Measurements from ENCODE around the gene SCNN1A. TPM values are rescaled to one million over a fixed set of nuclear protein-coding genes. Genes with fewer than 3 reads are reported as not detected.

Gene SCNN1A
- total and polyA plus RNA-seq, 2 donors (not counting 1 experiment from before 2014, with no cell fraction given) = 0.20 TPM; not detected in 1

- H3K4me1 ChIP-seq (ENCODE audit: control insufficient read depth in 2 of 2, insufficient read depth in 2 of 2, low read length in 2 of 2) = peaks cover 10 to 12% of the 10 kb centered on the region in 2 donors
- Mint-ChIP-seq H3K9me3 (ENCODE audit: insufficient read depth) (no peaks in the 10 kb centered on the region), H3K27me3 (peaks cover 48% of the 10 kb centered on the region), H3K4me1 (peaks cover 12% of the 10 kb centered on the region), H3K4me3 (no peak overlapping the region), H3K27ac (no peak overlapping the region)
- no peak overlapping the region for H2AFZ ChIP-seq (ENCODE audit: insufficient read depth, low read depth, low read length, poor library complexity, severe bottlenecking)
- no peaks in the 10 kb centered on the region for H4K20me1 ChIP-seq (ENCODE audit: control insufficient read depth, insufficient read depth, low read length, poor library complexity, severe bottlenecking)
- no peak overlapping the region for H3K4me2 ChIP-seq (replicated peaks; ENCODE audit: low read depth, low read length, poor library complexity, severe bottlenecking)
- ChIA-PET POLR2A (no interaction called here), CTCF (interaction anchor here (0.7 kb wide), 1 partner anchor 100 kb away, joined by 3 read pairs; no protein-coding TSS in a partner anchor)
- H3K4me3 ChIP-seq (ENCODE audit: control extremely low read depth in 1 of 5, extremely low read depth in 1 of 5, insufficient read depth in 1 of 5, low read depth in 2 of 5, low read length in 4 of 5) = no peak overlapping the region
- peaks cover 0 to 38% (median 14%) of the 10 kb centered on the region in 4 experiments for H3K27me3 ChIP-seq (replicated peaks in 1 of 4; ENCODE audit: control extremely low read depth in 1 of 4, control insufficient read depth in 3 of 4, insufficient read depth in 4 of 4, low read length in 3 of 4)
- DNase-seq (no peak), ATAC-seq (ENCODE audit: low read depth) (no peak)
- no CpG with 5 or more reads among the region's 10 CpGs for WGBS (ENCODE audit: insufficient coverage)
- intact Hi-C loops (cut with micrococcal nuclease) = no loop called here
- H3K79me2 ChIP-seq (ENCODE audit: control insufficient read depth, insufficient read depth, low read length) = no peaks in the 10 kb centered on the region
- no peak overlapping the region for H3K9ac ChIP-seq (ENCODE audit: low read length)
- H3K9me3 ChIP-seq (ENCODE audit: control extremely low read depth in 1 of 3, control insufficient read depth in 2 of 3, insufficient read depth in 1 of 3, low read length in 2 of 3) = peaks cover 0 to 9% (median 0%) of the 10 kb centered on the region in 3 donors
- H3K36me3 ChIP-seq (replicated peaks in 1 of 2; ENCODE audit: control extremely low read depth in 1 of 2, control insufficient read depth in 1 of 2, extremely low read depth in 1 of 2, insufficient read depth in 2 of 2, low read length in 1 of 2) = no peaks in the 10 kb centered on the region
- no peak overlapping the region for H3K27ac ChIP-seq (ENCODE audit: low read length in 2 of 2)
- TF ChIP-seq CTCF (IDR thresholded peaks at IDR 0.05) = no peak
- no peak for TF ChIP-seq EZH2 (IDR thresholded peaks at IDR 0.05; ENCODE audit: borderline replicate concordance, insufficient read depth, low read depth, low read length, poor library complexity, severe bottlenecking)
Measured at GRCh38 chr12:6297170-6297569, 78.2 kb downstream of the SCNN1A start.

Small RNA genes lying within 50 kb of the gene (small RNA-seq; reads per million reads assigned to genes)
- gene RN7SL391P (ENCODE audit: insufficient read length, low read depth, low replicate concordance) = not detected

Other genes starting within 250 kb of the SCNN1A start
- gene CD9, start 175.2 kb downstream of the SCNN1A start, total RNA-seq = 12.8 and 13.8 TPM in 2 replicates
- 7.2 and 27.8 TPM in 2 replicates for gene CD9, start 175.2 kb downstream of the SCNN1A start, polyA plus RNA-seq
- not detected in 2 replicates for gene PLEKHG6, start 64.9 kb downstream of the SCNN1A start, total RNA-seq
- not detected in 2 replicates for gene PLEKHG6, start 64.9 kb downstream of the SCNN1A start, polyA plus RNA-seq
- gene TNFRSF1A, start 33.5 kb downstream of the SCNN1A start, total RNA-seq = 0.59 and 0.75 TPM in 2 replicates
- 1.2 and 1.6 TPM in 2 replicates for gene TNFRSF1A, start 33.5 kb downstream of the SCNN1A start, polyA plus RNA-seq
- 1.2 TPM in 1 of 2 replicates, not detected in the other for gene LTBR, start 8.6 kb upstream of the SCNN1A start, total RNA-seq
- gene LTBR, start 8.6 kb upstream of the SCNN1A start, polyA plus RNA-seq = 0.63 and 1.1 TPM in 2 replicates
- gene CD27, start 69.4 kb upstream of the SCNN1A start, total RNA-seq = 116 TPM in 2 replicates
- 34.0 and 102 TPM in 2 replicates for gene CD27, start 69.4 kb upstream of the SCNN1A start, polyA plus RNA-seq
- 71.2 and 80.5 TPM in 2 replicates for gene TAPBPL, start 76.5 kb upstream of the SCNN1A start, total RNA-seq
- 73.3 and 103 TPM in 2 replicates for gene TAPBPL, start 76.5 kb upstream of the SCNN1A start, polyA plus RNA-seq
- 98.9 and 108 TPM in 2 replicates for gene VAMP1, start 95.1 kb upstream of the SCNN1A start, total RNA-seq
- 62.4 and 94.6 TPM in 2 replicates for gene VAMP1, start 95.1 kb upstream of the SCNN1A start, polyA plus RNA-seq
- 72.6 and 75.6 TPM in 2 replicates for gene MRPL51, start 117.7 kb upstream of the SCNN1A start, total RNA-seq
- gene MRPL51, start 117.7 kb upstream of the SCNN1A start, polyA plus RNA-seq = 18.6 and 19.0 TPM in 2 replicates
- gene NCAPD2, start 118.5 kb upstream of the SCNN1A start, total RNA-seq = 41.1 and 42.1 TPM in 2 replicates
- 18.4 and 19.9 TPM in 2 replicates for gene NCAPD2, start 118.5 kb upstream of the SCNN1A start, polyA plus RNA-seq
- gene GAPDH, start 159.0 kb upstream of the SCNN1A start, total RNA-seq = 499 and 507 TPM in 2 replicates
- gene GAPDH, start 159.0 kb upstream of the SCNN1A start, polyA plus RNA-seq = 487 and 951 TPM in 2 replicates
- gene IFFO1, start 180.5 kb upstream of the SCNN1A start, total RNA-seq = 56.1 and 57.7 TPM in 2 replicates
- 67.8 and 79.0 TPM in 2 replicates for gene IFFO1, start 180.5 kb upstream of the SCNN1A start, polyA plus RNA-seq
- 65.4 and 70.4 TPM in 2 replicates for gene NOP2, start 192.7 kb upstream of the SCNN1A start, total RNA-seq
- gene NOP2, start 192.7 kb upstream of the SCNN1A start, polyA plus RNA-seq = 73.4 and 134 TPM in 2 replicates
- gene CHD4, start 231.8 kb upstream of the SCNN1A start, total RNA-seq = 287 and 327 TPM in 2 replicates
- gene CHD4, start 231.8 kb upstream of the SCNN1A start, polyA plus RNA-seq = 101 and 181 TPM in 2 replicates

Data from B cell (primary cell).